NT2/D1 (cell line): Measurements from ENCODE around the gene LGALS7B.
"Not testable (repeated sequence)": the region's sequence is repeated elsewhere in the genome, so short reads cannot be mapped to it uniquely, and the experiment has no call there.

Experiments used
- DNase-seq: peaks from one replicate; pipeline ENCODE4 v3.0.0-alpha.2; 2011; ENCODE audit warnings: low read depth, low spot score
- H3K27me3 ChIP-seq: 2 replicates; pipeline ENCODE4 v1.6.0; 2011; ENCODE audit warnings: mild to moderate bottlenecking; ENCODE audit not compliant: insufficient read length, insufficient read depth
- H3K36me3 ChIP-seq: 2 replicates; pipeline ENCODE4 v1.6.1; 2011; ENCODE audit warnings: mild to moderate bottlenecking, low read length, mixed read lengths; ENCODE audit not compliant: insufficient read depth, insufficient read length
- H3K4me1 ChIP-seq: 2 replicates; pipeline ENCODE4 v1.5.1; 2011; ENCODE audit not compliant: insufficient read depth, insufficient read length
- H3K4me3 ChIP-seq: 2 replicates; pipeline ENCODE4 v1.5.1; 2011; ENCODE audit warnings: low read depth; ENCODE audit not compliant: insufficient read length
- H3K9ac ChIP-seq: 2 replicates; pipeline ENCODE4 v1.6.0; 2011; ENCODE audit warnings: low read depth; ENCODE audit not compliant: insufficient read length
- H3K9me3 ChIP-seq: 2 replicates; pipeline ENCODE4 v1.5.1; 2011; ENCODE audit warnings: mild to moderate bottlenecking, low read length; ENCODE audit not compliant: insufficient read depth
- SUZ12 ChIP-seq: IDR thresholded peaks from 2 replicates; pipeline ENCODE4 v1.6.1; 2011; ENCODE audit not compliant: insufficient read length, insufficient read depth; ENCODE audit errors: extremely low read depth
- YY1 ChIP-seq: IDR thresholded peaks from 2 replicates; pipeline ENCODE4 v1.6.1; 2011; ENCODE audit not compliant: insufficient read length, insufficient read depth
- ZNF274 ChIP-seq: IDR thresholded peaks from 2 replicates; pipeline ENCODE4 v1.6.1; 2011; ENCODE audit warnings: mild to moderate bottlenecking, low read depth, low read length

LGALS7B gene

DNA sequence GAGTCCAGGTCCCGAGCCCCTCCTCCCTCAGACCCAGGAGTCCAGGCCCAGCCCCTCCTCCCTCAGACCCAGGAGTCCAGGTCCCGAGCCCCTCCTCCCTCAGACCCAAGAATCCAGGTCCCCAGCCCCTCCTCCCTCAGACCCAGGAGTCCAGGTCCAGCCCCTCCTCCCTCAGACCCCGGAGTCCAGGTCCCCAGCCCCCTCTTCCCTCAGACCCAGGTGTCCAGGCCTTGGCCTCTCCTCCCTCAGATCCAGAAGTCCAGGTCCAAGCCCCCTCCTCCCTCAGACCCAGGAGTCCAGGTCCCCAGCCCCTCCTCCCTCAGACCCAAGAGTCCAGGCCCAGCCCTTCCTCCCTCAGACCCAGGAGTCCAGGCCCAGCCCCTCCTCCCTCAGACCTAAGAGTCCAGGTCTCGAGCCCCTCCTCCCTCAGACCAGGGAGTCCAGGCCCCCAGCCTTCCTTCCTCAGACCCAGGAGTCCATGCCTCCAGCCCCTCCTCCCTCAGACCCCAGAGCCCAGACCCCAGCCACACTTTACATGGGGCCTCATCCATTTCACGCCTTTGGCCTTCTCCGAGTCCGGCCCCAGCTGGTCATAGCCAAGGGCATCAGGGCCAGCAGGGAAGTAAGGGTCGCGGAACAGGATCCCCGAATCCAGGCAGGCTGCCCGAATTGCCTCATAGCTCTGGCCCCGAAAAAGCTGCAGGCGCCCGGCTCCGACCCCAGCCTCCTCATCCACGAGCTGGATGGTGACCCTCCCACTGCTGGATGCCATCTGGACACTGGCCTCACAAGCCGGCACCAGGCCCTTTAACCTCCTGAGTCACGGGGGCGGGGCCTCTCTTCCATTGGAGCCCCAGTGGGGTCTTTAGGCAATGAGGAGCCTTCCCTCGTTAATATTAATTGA, 45.4 kb upstream of the LGALS7B start:
- H3K9me3 ChIP-seq: no peaks in the 10 kb centered on the region
- peaks cover 6% of the 10 kb centered on the region for H3K27me3 ChIP-seq
- no peak overlapping the region for H3K4me3 ChIP-seq
- peak overlapping the region; percentile 32 for H3K9ac ChIP-seq
- no peak for DNase-seq
- H3K4me1 ChIP-seq: no peaks in the 10 kb centered on the region
- H3K36me3 ChIP-seq: no peaks in the 10 kb centered on the region
- TF ChIP-seq ZNF274 (no peak), YY1 (no peak), SUZ12 (no peak)

DNA sequence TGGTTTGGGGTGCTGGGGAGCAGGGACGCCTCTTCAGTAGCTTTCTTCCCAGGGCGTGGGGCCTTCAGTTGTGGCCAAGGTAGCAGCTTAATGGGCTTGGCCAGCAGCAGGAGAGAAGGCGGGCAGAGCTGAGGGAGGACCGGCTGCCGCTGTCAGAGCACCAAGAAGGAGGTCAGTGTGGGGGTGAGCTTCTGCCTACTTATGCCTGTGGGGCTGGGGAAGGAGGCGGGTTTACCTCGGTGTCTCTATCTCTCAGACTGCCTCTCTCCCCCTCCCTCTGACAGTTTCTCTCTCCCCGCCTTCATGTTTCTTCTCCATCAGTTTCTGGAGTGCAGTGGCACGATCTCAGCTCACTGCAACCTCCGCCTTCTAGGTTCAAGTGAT, 44.7 kb upstream of the LGALS7B start, which contains the start of gene CAPN12:
CAPN12 (minus strand) TSS at position 177 of the 384 bp plus-strand sequence. CDS start 309 bp downstream, outside the sequence.
- Histone ChIP-seq H3K9me3 (no peaks in the 10 kb centered on the region), H3K27me3 (peaks cover 6% of the 10 kb centered on the region), H3K4me1 (no peaks in the 10 kb centered on the region), H3K4me3 (no peak within 1 kb of the TSS), H3K36me3 (no peaks in the 10 kb centered on the region), H3K9ac (peak within 1 kb of the TSS; percentile 32)
- TF ChIP-seq YY1: no peak
- no peak for TF ChIP-seq ZNF274
- TF ChIP-seq SUZ12: no peak
- no peak for DNase-seq

DNA sequence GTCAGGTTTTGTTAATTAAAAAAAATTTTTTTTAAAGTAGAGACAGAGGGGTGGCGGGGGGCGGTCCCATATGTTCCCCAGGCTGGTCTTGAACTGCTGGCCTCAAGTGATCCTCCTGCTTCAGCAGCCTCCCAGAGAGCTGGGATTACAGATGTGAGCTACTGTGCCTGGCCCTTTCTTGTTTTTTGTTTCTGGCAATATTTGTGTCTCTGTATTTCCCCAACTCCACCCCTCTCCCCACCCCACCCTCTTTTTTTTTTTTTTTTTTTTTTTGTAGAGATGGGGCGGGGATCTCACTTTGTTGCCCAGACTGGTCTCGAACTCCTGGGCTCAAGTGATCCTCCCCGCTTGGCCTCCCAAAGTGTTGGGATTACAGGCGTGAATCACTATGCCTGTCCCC, 44.1 kb upstream of the LGALS7B start:
- H3K4me1 ChIP-seq: no peaks in the 10 kb centered on the region
- H3K9ac ChIP-seq: no peak overlapping the region
- peaks cover 6% of the 10 kb centered on the region for H3K27me3 ChIP-seq
- no peak for DNase-seq
- H3K4me3 ChIP-seq: no peak overlapping the region
- H3K9me3 ChIP-seq: no peaks in the 10 kb centered on the region
- H3K36me3 ChIP-seq: no peaks in the 10 kb centered on the region
- TF ChIP-seq SUZ12: no peak
- TF ChIP-seq YY1: no peak

DNA sequence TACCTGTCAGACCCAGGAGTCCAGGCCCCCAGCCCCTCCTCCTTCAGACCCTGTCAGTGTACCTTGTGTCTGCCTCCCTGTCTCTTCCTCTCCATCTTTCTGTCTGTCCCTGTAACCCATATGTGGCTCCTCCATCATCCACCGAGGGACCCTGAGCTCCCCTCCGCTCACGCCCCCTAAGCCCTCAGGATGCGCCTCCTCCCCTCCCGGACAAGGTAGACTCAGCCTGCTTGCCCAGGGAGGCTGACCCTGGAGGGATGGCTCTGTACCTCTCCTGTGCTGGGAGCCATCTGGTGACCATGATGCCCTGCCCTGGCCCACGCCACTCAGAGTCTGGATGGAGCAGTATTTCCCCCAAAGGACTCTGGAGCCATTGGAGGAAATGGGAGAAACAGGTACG, 43.7 kb upstream of the LGALS7B start:
- TF ChIP-seq ZNF274: no peak
- no peak for TF ChIP-seq SUZ12
- TF ChIP-seq YY1: no peak
- peaks cover 6% of the 10 kb centered on the region for H3K27me3 ChIP-seq
- no peak for DNase-seq
- H3K4me3 ChIP-seq: no peak overlapping the region
- H3K9ac ChIP-seq: peak overlapping the region; percentile 4
- no peaks in the 10 kb centered on the region for H3K36me3 ChIP-seq
- no peaks in the 10 kb centered on the region for H3K9me3 ChIP-seq
- H3K4me1 ChIP-seq: no peaks in the 10 kb centered on the region

DNA sequence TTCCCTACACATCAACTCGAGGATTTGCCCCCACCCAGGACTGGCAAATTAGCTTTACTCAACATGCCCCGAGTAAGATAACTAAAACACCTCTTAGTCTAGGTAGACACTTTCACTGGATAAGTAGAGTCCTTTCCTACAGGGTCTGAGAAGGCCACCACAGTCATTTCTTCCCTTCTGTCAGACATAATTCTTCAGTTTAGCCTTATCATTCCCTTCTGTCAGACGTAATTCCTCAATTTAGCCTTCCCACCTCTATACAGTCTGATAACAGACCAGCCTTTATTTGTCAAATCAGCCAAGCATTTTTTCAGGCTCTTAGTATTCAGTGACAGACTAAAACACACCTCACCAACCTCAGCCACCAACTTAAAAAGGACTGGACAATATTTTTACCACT, 35.2 kb upstream of the LGALS7B start:
- not testable (repeated sequence) for H3K9me3 ChIP-seq, H3K36me3 ChIP-seq, H3K9ac ChIP-seq, H3K27me3 ChIP-seq, DNase-seq, H3K4me3 ChIP-seq, H3K4me1 ChIP-seq

DNA sequence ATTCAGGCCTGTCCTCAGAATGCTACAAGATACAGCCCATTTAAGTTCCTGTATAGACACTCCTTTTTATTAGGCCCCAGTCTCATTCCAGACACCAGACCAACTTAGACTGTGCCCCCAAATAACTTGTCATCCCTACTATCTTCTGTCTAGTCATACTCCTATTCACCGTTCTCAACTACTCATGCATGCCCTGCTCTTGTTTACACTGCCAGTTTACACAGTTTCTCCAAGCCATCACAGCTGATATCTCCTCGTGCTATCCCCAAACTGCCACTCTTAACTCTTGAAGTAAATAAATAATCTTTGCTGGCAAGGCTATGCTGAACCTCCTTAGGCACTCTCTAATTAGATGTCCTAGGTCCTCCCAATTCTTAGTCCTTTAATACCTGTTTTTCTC, 34.8 kb upstream of the LGALS7B start:
- not testable (repeated sequence) for H3K4me3 ChIP-seq, H3K4me1 ChIP-seq, DNase-seq, H3K9ac ChIP-seq, H3K27me3 ChIP-seq, H3K36me3 ChIP-seq, H3K9me3 ChIP-seq

DNA sequence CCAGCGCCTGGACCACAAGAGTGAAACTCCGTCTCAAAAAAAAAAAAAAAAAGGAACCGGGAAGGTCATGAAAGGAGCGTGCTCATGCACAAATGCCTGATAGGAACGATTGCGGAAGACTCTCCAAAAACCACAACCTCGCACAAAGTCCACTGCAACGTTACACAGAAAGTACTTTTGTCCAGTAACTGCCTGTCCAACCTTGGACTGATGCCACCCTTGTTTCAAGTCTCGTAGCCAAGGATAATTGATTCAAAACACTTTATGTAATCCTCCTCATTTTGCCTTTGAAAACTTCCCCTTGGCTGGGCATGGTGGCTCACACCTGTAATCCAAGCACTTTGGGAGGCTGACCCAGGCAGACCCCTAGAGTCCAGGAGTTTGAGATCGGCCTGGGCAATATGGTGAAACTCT, 29.4 kb upstream of the LGALS7B start:
- no peak for DNase-seq
- Histone ChIP-seq H3K9me3 (no peaks in the 10 kb centered on the region), H3K4me1 (no peaks in the 10 kb centered on the region), H3K27me3 (no peaks in the 10 kb centered on the region), H3K36me3 (no peaks in the 10 kb centered on the region), H3K9ac (no peak overlapping the region), H3K4me3 (no peak overlapping the region)
- TF ChIP-seq ZNF274 (no peak), SUZ12 (no peak), YY1 (no peak)

DNA sequence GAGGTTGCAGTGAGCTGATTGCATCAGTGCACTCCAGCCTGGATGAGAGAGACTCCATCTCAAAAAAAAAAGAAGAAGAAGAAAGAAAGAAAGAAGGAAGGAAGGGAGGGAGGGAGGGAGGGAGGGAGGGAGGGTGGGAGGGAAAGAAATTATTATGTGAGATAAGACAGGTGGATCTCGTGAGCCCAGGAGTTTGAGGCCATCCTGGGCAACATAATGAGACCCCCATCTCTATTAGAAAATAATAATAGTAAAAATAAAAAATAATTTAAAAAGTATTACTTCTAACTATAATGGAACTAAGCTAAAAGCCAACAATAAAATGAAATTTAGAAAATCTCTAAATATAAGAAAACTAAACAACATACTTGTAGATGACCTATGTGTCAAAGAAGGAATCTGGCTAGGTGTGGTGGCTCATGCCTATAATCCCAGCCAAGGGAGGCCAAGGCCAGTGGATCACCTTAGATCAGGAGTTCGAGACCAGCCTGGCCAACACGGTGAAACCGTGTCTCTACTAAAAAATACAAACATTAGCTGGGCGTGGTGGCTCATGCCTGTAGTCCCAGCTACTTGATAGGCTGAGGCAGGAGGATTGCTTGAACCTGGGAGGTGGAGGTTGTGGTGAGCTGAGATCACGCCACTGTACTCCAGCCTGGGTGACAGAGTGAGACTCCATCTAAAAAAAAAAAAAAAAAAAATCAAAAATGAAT, 28.0 kb upstream of the LGALS7B start:
- not testable (repeated sequence) for H3K4me1 ChIP-seq, H3K27me3 ChIP-seq, H3K9ac ChIP-seq, H3K4me3 ChIP-seq, H3K36me3 ChIP-seq, H3K9me3 ChIP-seq, DNase-seq

DNA sequence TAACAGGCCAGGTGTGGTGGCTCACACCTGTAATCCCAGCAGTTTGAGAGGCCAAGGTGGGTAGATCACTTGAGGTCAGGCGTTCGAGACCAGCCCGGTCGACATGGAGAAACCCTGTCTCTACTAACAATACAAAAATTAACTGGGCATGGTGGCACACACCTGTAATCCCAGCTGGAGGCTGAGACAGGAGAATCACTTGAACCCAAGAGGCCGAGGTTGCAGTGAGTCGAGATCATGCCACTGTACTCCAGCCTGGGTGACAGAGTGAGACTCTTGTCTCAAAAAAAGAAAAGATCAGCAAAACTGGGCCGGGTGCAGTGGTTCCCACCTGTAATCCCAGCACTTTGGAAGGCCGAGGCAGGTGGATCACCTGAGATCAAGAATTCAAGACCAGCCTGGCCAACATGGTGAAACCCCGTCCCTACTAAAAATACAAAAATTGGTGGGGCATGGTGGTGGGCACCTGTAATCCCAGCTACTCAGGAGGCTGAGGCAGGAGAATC, 27.1 kb upstream of the LGALS7B start:
- DNase-seq, H3K4me3 ChIP-seq, H3K27me3 ChIP-seq, H3K9me3 ChIP-seq, H3K4me1 ChIP-seq, H3K36me3 ChIP-seq, H3K9ac ChIP-seq: not testable (repeated sequence)
